Hepatocyte (in vitro differentiated cells): ENCODE results near the gene FAM221A. TPM values are rescaled to one million over a fixed set of nuclear protein-coding genes. Genes with fewer than 3 reads are reported as not detected.

ENCODE experiments used
- DNase-seq: peaks from one replicate; pipeline ENCODE4 v3.0.0-alpha.2; 2016; ENCODE audit warnings: low spot score
- H2AFZ ChIP-seq: fragments of 200-600 bp; sonication (generic); 2 replicates; pipeline ENCODE4 v1.6.0; 2016; ENCODE audit warnings: antibody characterized with exemption, mild to moderate bottlenecking
- H3K27ac ChIP-seq: fragments of 200-600 bp; sonication (generic); 2 replicates; pipeline ENCODE4 v1.5.1; 2016; ENCODE audit warnings: mild to moderate bottlenecking
- H3K27me3 ChIP-seq: fragments of 200-600 bp; sonication (generic); 2 replicates; pipeline ENCODE4 v1.6.1; 2016
- H3K36me3 ChIP-seq: fragments of 200-600 bp; sonication (generic); replicated peaks from 2 replicates; pipeline ENCODE4 v1.5.1; 2016; ENCODE audit warnings: low read depth; ENCODE audit not compliant: insufficient read depth
- H3K4me1 ChIP-seq: fragments of 200-600 bp; sonication (generic); 2 replicates; pipeline ENCODE4 v1.5.1; 2016; ENCODE audit warnings: mild to moderate bottlenecking, moderate library complexity; ENCODE audit not compliant: insufficient read depth
- H3K4me2 ChIP-seq: fragments of 200-600 bp; sonication (generic); 2 replicates; pipeline ENCODE4 v1.6.0; 2016
- H3K4me3 ChIP-seq: fragments of 200-600 bp; sonication (generic); 2 replicates; pipeline ENCODE4 v1.5.1; 2016; ENCODE audit warnings: mild to moderate bottlenecking
- H3K79me2 ChIP-seq: fragments of 200-600 bp; sonication (generic); 2 replicates; pipeline ENCODE4 v1.6.0; 2017; ENCODE audit warnings: mild to moderate bottlenecking
- H3K9me2 ChIP-seq: fragments of 200-600 bp; sonication (generic); replicated peaks from 2 replicates; pipeline ENCODE4 v1.6.0; 2017; ENCODE audit warnings: mild to moderate bottlenecking; ENCODE audit not compliant: insufficient read depth
- H3K9me3 ChIP-seq: fragments of 200-600 bp; sonication (generic); 2 replicates; pipeline ENCODE4 v1.5.1; 2016; ENCODE audit warnings: low read depth, mild to moderate bottlenecking
- H4K20me1 ChIP-seq: fragments of 200-600 bp; sonication (generic); 2 replicates; pipeline ENCODE4 v1.6.0; 2016; ENCODE audit warnings: mild to moderate bottlenecking; ENCODE audit not compliant: insufficient read depth, poor library complexity, severe bottlenecking
- EZH2 ChIP-seq: fragments of 200-600 bp; sonication (generic); IDR thresholded peaks from 2 replicates; pipeline ENCODE4 v1.6.1; 2016; ENCODE audit warnings: antibody characterized with exemption, mild to moderate bottlenecking, borderline replicate concordance
- EZH2phosphoT487 ChIP-seq: fragments of 200-600 bp; sonication (generic); IDR thresholded peaks from one replicate; pipeline ENCODE4 v1.6.1; 2018; ENCODE audit warnings: antibody characterized with exemption, mild to moderate bottlenecking, low read depth, moderate library complexity; ENCODE audit not compliant: unreplicated experiment, severe bottlenecking
- WGBS: methylation state at CpG from one replicate; pipeline ENCODE4 v1.1.6; 2016; ENCODE audit warnings: low lambda C conversion rate; ENCODE audit errors: missing lambda C conversion rate; 5-methylcytosine and 5-hydroxymethylcytosine counted together
- polyA plus RNA-seq: library from polyadenylated mRNA; unstranded; fragments of >200 nt; fragmentation: Nextera tagmentation; extraction: Ambion mirVana; gene quantifications from 2 replicates; pipeline ENCODE4 v1.2.1, GENCODE V29; 2016
- total RNA-seq: library from RNA; depleted of rRNA; stranded (reverse); fragments of >200 nt; gene quantifications from 2 replicates; pipeline ENCODE4 v1.2.3, GENCODE V29; 2014
- TF ChIP-seq, protein P1 (sequence below): fragments of 200-600 bp; sonication (generic); IDR thresholded peaks from 2 replicates; pipeline ENCODE4 v1.5.1; 2016; ENCODE audit warnings: antibody characterized with exemption, mild to moderate bottlenecking; ENCODE audit not compliant: poor library complexity

FAM221A gene
- total and polyA plus RNA-seq, 2 experiments from 2014 or later = 9.2 to 17.5 TPM

DNA sequence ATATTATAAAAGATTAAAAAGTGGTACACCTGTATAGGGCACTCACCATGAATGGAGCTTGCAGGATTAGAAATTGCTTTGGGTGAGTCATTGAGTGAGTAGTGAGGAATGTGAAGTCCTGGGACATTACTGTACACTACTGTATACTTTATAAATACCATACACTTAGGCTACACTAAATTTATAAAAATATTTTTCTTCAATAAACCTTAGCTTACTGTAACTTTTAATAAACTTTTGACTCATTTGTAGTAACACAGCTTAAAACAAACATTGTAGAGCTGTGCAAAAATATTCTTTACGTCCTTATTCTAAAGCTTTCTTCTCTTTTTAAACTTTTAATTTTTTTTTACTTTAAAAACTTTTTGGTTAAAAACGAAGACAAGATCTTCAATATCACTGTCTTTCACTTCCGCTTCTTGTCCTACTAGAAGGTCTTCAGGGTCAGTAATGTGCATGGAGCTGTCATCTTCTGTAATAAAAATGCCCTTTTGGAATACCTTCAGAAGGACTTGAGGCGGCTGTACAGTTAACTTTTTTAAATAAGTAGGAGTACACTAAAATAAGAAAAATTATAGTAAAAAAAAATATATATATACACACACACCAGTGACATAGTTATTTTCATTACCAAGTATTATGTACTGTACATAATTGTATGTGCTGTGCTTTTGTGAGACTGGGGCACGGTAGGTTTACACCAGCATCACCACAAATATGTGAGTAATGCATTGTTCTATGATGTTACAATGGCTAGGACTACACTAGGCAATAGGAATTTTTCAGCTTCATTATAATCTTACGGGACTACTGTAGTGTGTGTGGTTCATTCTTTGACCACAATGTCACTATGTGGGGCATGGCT is 33.5 kb downstream of the FAM221A start:
- no peaks in the 10 kb centered on the region for H3K4me1 ChIP-seq
- no peak overlapping the region for H3K27ac ChIP-seq
- H3K9me3 ChIP-seq = no peaks in the 10 kb centered on the region
- 65% methylated on average over 6 of the region's 6 CpGs for WGBS
- no peaks in the 10 kb centered on the region for H3K36me3 ChIP-seq
- no peaks in the 10 kb centered on the region for H3K79me2 ChIP-seq
- no peaks in the 10 kb centered on the region for H3K9me2 ChIP-seq
- H3K27me3 ChIP-seq = no peaks in the 10 kb centered on the region
- TF ChIP-seq EZH2phosphoT487 (no peak), EZH2 (no peak)
- TF ChIP-seq, protein P1, sequence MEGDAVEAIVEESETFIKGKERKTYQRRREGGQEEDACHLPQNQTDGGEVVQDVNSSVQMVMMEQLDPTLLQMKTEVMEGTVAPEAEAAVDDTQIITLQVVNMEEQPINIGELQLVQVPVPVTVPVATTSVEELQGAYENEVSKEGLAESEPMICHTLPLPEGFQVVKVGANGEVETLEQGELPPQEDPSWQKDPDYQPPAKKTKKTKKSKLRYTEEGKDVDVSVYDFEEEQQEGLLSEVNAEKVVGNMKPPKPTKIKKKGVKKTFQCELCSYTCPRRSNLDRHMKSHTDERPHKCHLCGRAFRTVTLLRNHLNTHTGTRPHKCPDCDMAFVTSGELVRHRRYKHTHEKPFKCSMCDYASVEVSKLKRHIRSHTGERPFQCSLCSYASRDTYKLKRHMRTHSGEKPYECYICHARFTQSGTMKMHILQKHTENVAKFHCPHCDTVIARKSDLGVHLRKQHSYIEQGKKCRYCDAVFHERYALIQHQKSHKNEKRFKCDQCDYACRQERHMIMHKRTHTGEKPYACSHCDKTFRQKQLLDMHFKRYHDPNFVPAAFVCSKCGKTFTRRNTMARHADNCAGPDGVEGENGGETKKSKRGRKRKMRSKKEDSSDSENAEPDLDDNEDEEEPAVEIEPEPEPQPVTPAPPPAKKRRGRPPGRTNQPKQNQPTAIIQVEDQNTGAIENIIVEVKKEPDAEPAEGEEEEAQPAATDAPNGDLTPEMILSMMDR = no peak
- no peak overlapping the region for H3K4me3 ChIP-seq
- H3K4me2 ChIP-seq = no peak overlapping the region
- no peak for DNase-seq
- H4K20me1 ChIP-seq = no peaks in the 10 kb centered on the region
- no peak overlapping the region for H2AFZ ChIP-seq

DNA sequence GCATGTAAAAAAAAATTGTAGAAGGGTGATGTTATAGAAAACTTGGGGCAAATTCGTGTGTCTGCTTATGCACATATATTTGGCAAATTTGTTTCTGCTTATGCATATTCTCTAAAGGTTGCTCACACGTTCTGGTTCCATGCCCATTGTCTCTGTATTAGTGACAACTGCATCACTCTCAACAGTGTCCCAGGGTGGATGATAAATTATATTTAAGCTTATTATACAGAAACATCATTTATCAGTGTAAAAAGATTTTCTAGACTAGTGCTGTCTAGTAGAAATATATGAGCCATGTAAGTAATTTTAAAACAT is 34.1 kb downstream of the FAM221A start:
- WGBS = 59% methylated on average over 2 of the region's 2 CpGs

DNA sequence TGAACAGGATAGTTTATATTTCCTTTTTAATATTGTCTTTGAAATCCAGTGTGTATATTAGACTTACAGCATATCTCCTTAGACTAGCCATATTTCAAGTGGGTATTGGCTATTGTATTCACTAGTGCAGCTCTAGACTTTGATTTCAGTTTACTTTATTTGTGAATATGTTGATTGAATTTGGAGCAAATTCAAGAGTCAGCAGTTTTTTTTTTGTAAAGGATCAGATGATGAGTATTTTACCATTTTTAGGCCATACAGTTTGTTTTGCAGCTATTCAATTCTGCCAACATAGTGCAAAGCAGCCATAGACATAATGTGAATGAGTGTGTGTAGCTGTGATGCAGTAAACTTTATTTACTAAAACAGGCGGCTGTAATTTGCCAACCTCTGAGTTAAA is 34.6 kb downstream of the FAM221A start:
- TF ChIP-seq EZH2phosphoT487 = no peak
- TF ChIP-seq, protein P1 = no peak
- no peak for TF ChIP-seq EZH2
- H3K36me3 ChIP-seq = no peaks in the 10 kb centered on the region
- H3K4me1 ChIP-seq = no peaks in the 10 kb centered on the region
- H3K79me2 ChIP-seq = no peaks in the 10 kb centered on the region
- no peaks in the 10 kb centered on the region for H3K9me3 ChIP-seq
- no peak overlapping the region for H3K4me3 ChIP-seq
- H4K20me1 ChIP-seq = no peaks in the 10 kb centered on the region
- no peak overlapping the region for H2AFZ ChIP-seq
- 86% methylated on average over 1 of the region's 1 CpG for WGBS
- no peaks in the 10 kb centered on the region for H3K27me3 ChIP-seq
- no peak overlapping the region for H3K4me2 ChIP-seq
- DNase-seq = no peak
- H3K27ac ChIP-seq = no peak overlapping the region
- H3K9me2 ChIP-seq = no peaks in the 10 kb centered on the region

More for the DNA sequence above, 34.1 kb downstream of the FAM221A start:
- Histone ChIP-seq H4K20me1 (no peaks in the 10 kb centered on the region), H3K27me3 (no peaks in the 10 kb centered on the region), H2AFZ (no peak overlapping the region), H3K4me3 (no peak overlapping the region), H3K79me2 (no peaks in the 10 kb centered on the region), H3K9me3 (no peaks in the 10 kb centered on the region), H3K4me2 (no peak overlapping the region), H3K27ac (no peak overlapping the region), H3K9me2 (no peaks in the 10 kb centered on the region), H3K36me3 (no peaks in the 10 kb centered on the region), H3K4me1 (no peaks in the 10 kb centered on the region)
- no peak for DNase-seq
- no peak for TF ChIP-seq EZH2
- no peak for TF ChIP-seq EZH2phosphoT487
- TF ChIP-seq, protein P1 = no peak
